Activated T-helper 1 cell treated with anti-CD3 and anti-CD28 coated beads, Interleukin-12 subunit alpha, Interleukin-12 subunit beta, Interleukin-2, Interleukin-4 antibody, amounts not matched to agents 30 ng/mL and 10 ng/mL and 1 ng/mL, durations not matched to agents 14 hours and 24 hours and 36 hours (primary cell): ENCODE data around the gene IFNL1. TPM values are rescaled to one million over a fixed set of nuclear protein-coding genes. Genes with fewer than 3 reads are reported as not detected.
A peak's percentile ranks its signal among the peaks of the same experiment; 100 is the strongest.

ENCODE experiments used
- DNase-seq: peaks from one replicate; pipeline ENCODE4 v3.0.0; 2021; ENCODE audit warnings: low spot score
- H3K27ac Mint-ChIP-seq: one replicate; pipeline ENCODE4 v1.8.0; 2021; ENCODE audit warnings: mild to moderate bottlenecking, mixed read lengths
- H3K27me3 Mint-ChIP-seq: one replicate; pipeline ENCODE4 v1.8.0; 2022; ENCODE audit warnings: mild to moderate bottlenecking, moderate library complexity, mixed read lengths; ENCODE audit not compliant: insufficient read depth
- H3K36me3 Mint-ChIP-seq: one replicate; pipeline ENCODE4 v1.8.0; 2021; ENCODE audit warnings: low read depth, mixed read lengths
- H3K4me1 Mint-ChIP-seq: one replicate; pipeline ENCODE4 v1.8.0; 2021; ENCODE audit warnings: low read depth, mixed read lengths
- H3K4me3 Mint-ChIP-seq: one replicate; pipeline ENCODE4 v1.8.0; 2021; ENCODE audit warnings: mild to moderate bottlenecking, moderate library complexity, mixed read lengths
- H3K9me3 Mint-ChIP-seq: one replicate; pipeline ENCODE4 v1.8.0; 2021; ENCODE audit warnings: mixed read lengths
- intact Hi-C: fragments of 100-400 bp; cut with micrococcal nuclease; formaldehyde crosslinking; loops from one replicate; pipeline ENCODE4 v1.15.1; 2024
- total RNA-seq: library from RNA; stranded (reverse); gene quantifications from 2 replicates; pipeline ENCODE4 v1.2.3, GENCODE V29; 2022

IFNL1 gene
- total RNA-seq, result 0.23 TPM in 1 of 2 replicates, not detected in the other

DNA sequence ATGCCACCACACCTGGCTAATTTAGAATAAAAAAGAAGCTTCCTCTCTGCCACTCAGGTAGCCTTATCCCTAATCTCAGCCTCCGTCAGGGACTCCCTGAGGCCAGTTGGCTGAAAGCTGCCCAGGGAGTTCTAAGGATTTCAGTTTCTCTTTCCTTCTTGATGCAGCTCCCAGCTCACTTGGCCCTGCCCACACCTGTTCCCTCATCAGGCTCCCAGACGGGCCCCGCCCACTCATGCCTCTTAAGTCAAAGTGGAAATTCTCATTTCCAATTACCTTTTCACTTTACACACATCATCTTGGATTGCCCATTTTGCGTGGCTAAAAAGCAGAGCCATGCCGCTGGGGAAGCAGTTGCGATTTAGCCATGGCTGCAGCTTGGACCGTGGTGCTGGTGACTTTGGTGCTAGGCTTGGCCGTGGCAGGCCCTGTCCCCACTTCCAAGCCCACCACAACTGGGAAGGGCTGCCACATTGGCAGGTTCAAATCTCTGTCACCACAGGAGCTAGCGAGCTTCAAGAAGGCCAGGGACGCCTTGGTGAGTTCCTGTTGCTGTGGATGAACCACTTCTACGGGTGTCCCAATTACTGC lies at the start of gene IFNL1:
Gene IFNL1 (plus strand): TSS at position 353 of the 591 bp plus-strand sequence. CDS start 15 bp downstream, at position 368.
- Mint-ChIP-seq H3K9me3 (no peaks in the 10 kb centered on the region), H3K4me1 (peaks cover 32% of the 10 kb centered on the region), H3K36me3 (no peaks in the 10 kb centered on the region), H3K27me3 (peaks cover 7% of the 10 kb centered on the region), H3K4me3 (no peak within 1 kb of the TSS), H3K27ac (peak within 1 kb of the TSS; percentile 31)
- no peak for DNase-seq
- intact Hi-C loops, result no loop called here

DNA sequence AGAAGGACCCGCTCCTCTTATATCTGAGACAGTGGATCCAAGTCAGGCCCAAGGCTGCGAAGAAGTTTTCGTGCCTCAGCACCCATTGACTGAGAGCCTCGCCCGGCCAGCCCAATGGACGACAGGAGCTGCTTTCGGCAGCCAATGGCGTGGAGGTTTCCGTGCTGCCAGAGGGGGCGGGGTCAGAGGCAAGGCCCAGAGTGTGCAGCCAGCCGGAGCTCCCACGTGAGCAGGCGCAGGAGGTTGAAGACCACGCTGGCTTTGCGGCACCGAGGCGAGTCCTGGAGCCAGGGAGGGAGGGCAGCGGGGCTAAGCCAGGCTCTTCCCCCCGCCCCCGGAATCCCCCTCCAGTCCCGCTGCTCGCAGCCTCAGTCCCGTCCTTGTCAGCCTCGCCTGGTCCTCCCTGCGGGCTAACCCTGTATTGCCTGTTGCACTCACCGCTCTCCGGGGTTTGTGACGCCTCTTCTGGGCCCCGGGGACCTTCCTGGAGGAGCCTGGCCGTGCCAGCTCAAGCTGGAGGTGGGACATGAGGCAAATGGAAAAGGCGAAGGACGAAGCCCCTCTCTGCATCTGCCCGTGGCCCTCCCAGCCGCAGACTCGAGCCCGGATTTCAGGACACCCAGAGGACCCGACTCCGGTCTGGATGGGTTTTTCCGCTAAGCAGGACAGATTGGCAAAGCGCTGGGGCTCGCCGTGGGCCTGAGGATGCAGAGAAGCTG lies 49.1 kb upstream of the IFNL1 start:
- Mint-ChIP-seq H3K27me3 (peaks cover 15% of the 10 kb centered on the region), H3K9me3 (no peaks in the 10 kb centered on the region), H3K4me3 (peak overlapping the region; percentile 19), H3K36me3 (no peaks in the 10 kb centered on the region), H3K4me1 (no peaks in the 10 kb centered on the region), H3K27ac (no peak overlapping the region)
- intact Hi-C loops, result no loop called here
- no peak for DNase-seq

DNA sequence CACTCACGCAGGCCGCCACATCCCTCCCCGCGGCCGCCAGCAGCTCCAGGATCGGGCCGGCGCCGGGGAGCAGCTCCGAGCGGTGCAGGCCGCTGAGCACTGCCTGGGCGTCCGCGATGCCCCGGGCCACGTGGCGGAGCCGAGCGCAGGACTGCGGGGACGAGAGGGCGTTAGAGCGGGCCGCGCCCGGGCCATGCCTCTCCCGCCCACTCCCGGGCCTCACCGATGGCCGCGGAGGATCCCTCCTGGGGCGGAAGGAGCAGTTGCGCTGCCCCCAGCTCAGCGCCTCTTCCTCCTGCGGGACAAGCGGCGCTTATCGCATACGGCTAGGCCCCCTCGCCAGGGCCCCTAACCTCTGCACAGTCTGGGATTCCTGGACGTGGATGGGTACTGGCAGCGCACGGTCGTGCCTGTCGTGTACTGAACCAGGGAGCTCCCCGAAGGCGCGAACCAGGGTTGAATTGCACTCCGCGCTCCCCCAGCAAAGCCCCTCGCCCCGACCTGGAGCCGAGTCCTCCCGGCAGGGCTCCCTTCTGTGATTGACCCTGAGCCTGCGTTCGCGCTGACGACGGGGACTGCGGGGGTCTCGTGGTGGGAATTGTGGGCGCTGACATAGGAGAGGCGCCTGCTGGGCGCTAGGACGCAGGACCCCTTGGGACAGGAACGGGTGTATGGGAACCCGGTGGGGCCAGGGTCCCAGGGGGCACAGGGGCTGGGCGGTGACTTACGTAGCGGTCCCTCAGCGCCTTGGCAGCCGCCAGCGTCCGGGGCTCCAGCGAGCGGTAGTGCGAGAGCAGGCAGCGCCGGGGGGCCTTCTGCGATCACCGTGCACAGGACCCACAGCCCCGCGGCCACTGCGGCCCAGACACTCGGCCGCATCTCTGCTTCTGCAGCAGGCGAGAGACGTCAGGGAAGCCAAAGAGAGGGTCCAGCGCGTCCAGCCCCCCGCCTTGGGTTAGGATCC lies 48.2 kb upstream of the IFNL1 start:
- intact Hi-C loops, result no loop called here

GRCh38 chr19:39248806-39249205 lies 47.4 kb upstream of the IFNL1 start, which contains the start of gene IFNL4:
Gene IFNL4, minus strand, starts transcription at chr19:39248856.
- Mint-ChIP-seq H3K27ac (no peak within 1 kb of the TSS), H3K4me3 (no peak within 1 kb of the TSS), H3K27me3 (peaks cover 16% of the 10 kb centered on the region), H3K9me3 (no peaks in the 10 kb centered on the region), H3K4me1 (no peaks in the 10 kb centered on the region), H3K36me3 (no peaks in the 10 kb centered on the region)
- intact Hi-C loops, result no loop called here
- no peak for DNase-seq

More for the DNA sequence above, 48.2 kb upstream of the IFNL1 start:
- H3K36me3 Mint-ChIP-seq, result no peaks in the 10 kb centered on the region
- no peaks in the 10 kb centered on the region for H3K4me1 Mint-ChIP-seq
- no peak overlapping the region for H3K4me3 Mint-ChIP-seq
- peaks cover 16% of the 10 kb centered on the region for H3K27me3 Mint-ChIP-seq
- no peak overlapping the region for H3K27ac Mint-ChIP-seq
- DNase-seq, result no peak
- H3K9me3 Mint-ChIP-seq, result no peaks in the 10 kb centered on the region

DNA sequence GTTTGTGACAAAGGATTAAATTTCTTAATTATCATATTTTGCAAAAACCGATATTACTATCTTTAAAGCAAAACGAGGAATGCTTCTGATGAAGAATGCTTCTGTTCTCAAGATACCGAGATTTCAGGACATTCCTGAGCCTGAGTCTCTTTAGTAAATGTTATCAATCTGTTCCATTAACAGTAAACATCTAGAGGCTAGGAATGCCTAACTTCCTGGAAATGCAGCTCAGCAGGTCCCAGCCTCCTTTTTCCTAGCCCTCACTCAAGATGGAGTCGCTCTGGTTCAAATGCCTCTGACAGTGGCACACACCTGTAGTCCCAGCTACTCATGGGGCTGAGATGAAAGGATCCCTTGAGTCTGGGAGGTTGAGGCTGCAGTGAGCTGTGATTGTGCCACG lies 45.1 kb upstream of the IFNL1 start:
- H3K4me1 Mint-ChIP-seq, result no peaks in the 10 kb centered on the region
- H3K27me3 Mint-ChIP-seq, result peaks cover 15% of the 10 kb centered on the region
- no peak for DNase-seq
- H3K4me3 Mint-ChIP-seq, result no peak overlapping the region
- H3K27ac Mint-ChIP-seq, result no peak overlapping the region
- no peaks in the 10 kb centered on the region for H3K9me3 Mint-ChIP-seq
- intact Hi-C loops, result no loop called here
- H3K36me3 Mint-ChIP-seq, result no peaks in the 10 kb centered on the region

GRCh38 chr19:39251846-39252245 lies 44.4 kb upstream of the IFNL1 start:
- Mint-ChIP-seq H3K4me1 (no peaks in the 10 kb centered on the region), H3K4me3 (no peak overlapping the region), H3K27me3 (peaks cover 15% of the 10 kb centered on the region), H3K36me3 (no peaks in the 10 kb centered on the region), H3K27ac (no peak overlapping the region), H3K9me3 (no peaks in the 10 kb centered on the region)
- intact Hi-C loops, result no loop called here
- DNase-seq, result no peak

- peaks cover 17% of the 10 kb centered on the region for H3K27me3 Mint-ChIP-seq
- H3K4me3 Mint-ChIP-seq, result no peak overlapping the region
- no peaks in the 10 kb centered on the region for H3K9me3 Mint-ChIP-seq
- H3K27ac Mint-ChIP-seq, result no peak overlapping the region
- no peaks in the 10 kb centered on the region for H3K4me1 Mint-ChIP-seq
- no peaks in the 10 kb centered on the region for H3K36me3 Mint-ChIP-seq
- intact Hi-C loops, result no loop called here
- no peak for DNase-seq
These were observed 43.7 kb upstream of the IFNL1 start for GRCh38 chr19:39252458-39252857.

GRCh38 chr19:39253374-39254149 lies 42.6 kb upstream of the IFNL1 start:
- H3K9me3 Mint-ChIP-seq, result no peaks in the 10 kb centered on the region
- intact Hi-C loops, result no loop called here
- H3K27ac Mint-ChIP-seq, result no peak overlapping the region
- H3K4me3 Mint-ChIP-seq, result no peak overlapping the region
- H3K36me3 Mint-ChIP-seq, result no peaks in the 10 kb centered on the region
- H3K4me1 Mint-ChIP-seq, result no peaks in the 10 kb centered on the region
- H3K27me3 Mint-ChIP-seq, result peaks cover 17% of the 10 kb centered on the region
- DNase-seq, result no peak

GRCh38 chr19:39254531-39255345 lies 41.5 kb upstream of the IFNL1 start:
- no peaks in the 10 kb centered on the region for H3K4me1 Mint-ChIP-seq
- intact Hi-C loops, result no loop called here
- H3K27me3 Mint-ChIP-seq, result peaks cover 12% of the 10 kb centered on the region
- H3K9me3 Mint-ChIP-seq, result no peaks in the 10 kb centered on the region
- H3K4me3 Mint-ChIP-seq, result no peak overlapping the region
- DNase-seq, result no peak
- no peaks in the 10 kb centered on the region for H3K36me3 Mint-ChIP-seq
- no peak overlapping the region for H3K27ac Mint-ChIP-seq

DNA sequence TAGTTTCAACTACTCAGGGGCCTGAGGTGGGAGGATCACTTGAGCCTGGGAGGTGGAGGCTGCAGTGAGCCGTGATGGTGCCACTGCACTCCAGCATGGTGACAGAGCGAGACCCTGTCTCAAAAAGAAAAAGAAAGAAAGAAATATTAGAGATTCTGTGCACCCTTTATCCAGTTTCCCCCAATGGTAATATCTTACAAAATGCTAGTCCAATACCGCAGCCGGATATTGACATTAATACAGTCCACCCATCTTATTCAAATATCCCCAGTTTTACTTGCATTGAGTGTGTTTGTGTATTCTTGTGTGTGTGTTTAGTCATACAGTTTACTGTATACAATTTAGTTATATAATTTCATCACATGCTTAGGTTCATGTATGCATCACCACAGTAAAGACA lies 39.0 kb upstream of the IFNL1 start:
- no peak overlapping the region for H3K4me3 Mint-ChIP-seq
- intact Hi-C loops, result no loop called here
- H3K9me3 Mint-ChIP-seq, result no peaks in the 10 kb centered on the region
- no peaks in the 10 kb centered on the region for H3K4me1 Mint-ChIP-seq
- no peak overlapping the region for H3K27ac Mint-ChIP-seq
- H3K27me3 Mint-ChIP-seq, result peaks cover 16% of the 10 kb centered on the region
- H3K36me3 Mint-ChIP-seq, result no peaks in the 10 kb centered on the region
- DNase-seq, result no peak

GRCh38 chr19:39261704-39262103 lies 34.5 kb upstream of the IFNL1 start:
- H3K27ac Mint-ChIP-seq, result no peak overlapping the region
- H3K36me3 Mint-ChIP-seq, result peaks cover 2% of the 10 kb centered on the region
- H3K27me3 Mint-ChIP-seq, result peaks cover 36% of the 10 kb centered on the region
- no peak overlapping the region for H3K4me3 Mint-ChIP-seq
- no peaks in the 10 kb centered on the region for H3K4me1 Mint-ChIP-seq
- H3K9me3 Mint-ChIP-seq, result no peaks in the 10 kb centered on the region
- DNase-seq, result no peak
- intact Hi-C loops, result no loop called here

DNA sequence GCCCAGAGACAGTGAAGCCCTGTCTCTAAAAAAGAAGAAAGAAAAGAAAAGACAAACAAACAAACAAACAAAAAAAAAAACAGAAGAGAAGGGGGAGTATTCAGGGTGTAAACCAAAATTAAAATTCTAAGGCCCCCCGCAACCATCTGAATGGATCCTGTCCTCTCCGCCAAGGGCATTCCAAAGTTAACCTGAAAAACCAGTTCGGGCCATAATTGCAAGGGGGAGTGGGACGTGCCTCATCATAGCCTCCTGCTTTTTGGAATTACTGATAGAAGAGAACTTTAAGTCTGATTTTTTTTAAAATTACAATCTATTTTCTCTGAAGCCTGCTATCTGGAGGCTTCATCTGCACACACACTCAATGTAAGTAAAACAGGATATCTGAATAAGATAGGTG lies 33.7 kb upstream of the IFNL1 start:
- no peak for DNase-seq
- Mint-ChIP-seq H3K9me3 (no peaks in the 10 kb centered on the region), H3K36me3 (peaks cover 2% of the 10 kb centered on the region), H3K4me1 (no peaks in the 10 kb centered on the region), H3K27me3 (peaks cover 35% of the 10 kb centered on the region), H3K4me3 (no peak overlapping the region), H3K27ac (no peak overlapping the region)
- intact Hi-C loops, result no loop called here
